Measurements from ENCODE around the gene VSTM1. TPM values are rescaled to one million over a fixed set of nuclear protein-coding genes. Genes with fewer than 3 reads are reported as not detected.

VSTM1 gene
- total RNA-seq, 1 donor: 0.43 TPM

GRCh38 chr19:54095136-54095858, 31.6 kb upstream of the VSTM1 start:
- H3K4me3 ChIP-seq (ENCODE audit: low read depth, low read length): peak overlapping the region; percentile 42
- TF ChIP-seq CTCF (IDR thresholded peaks at IDR 0.05; ENCODE audit: insufficient read depth, low read depth, low read length): no peak
- no peak for DNase-seq (ENCODE audit: low read depth)

GRCh38 chr19:54094426-54095000, 30.8 kb upstream of the VSTM1 start:
- no peak for TF ChIP-seq CTCF (IDR thresholded peaks at IDR 0.05; ENCODE audit: insufficient read depth, low read depth, low read length)
- H3K4me3 ChIP-seq (ENCODE audit: low read depth, low read length): no peak overlapping the region
- no peak for DNase-seq (ENCODE audit: low read depth)

GRCh38 chr19:54084410-54084809, 20.7 kb upstream of the VSTM1 start:
- no peak overlapping the region for H3K4me3 ChIP-seq (ENCODE audit: low read depth, low read length)
- DNase-seq (ENCODE audit: low read depth): no peak
- no peak for TF ChIP-seq CTCF (IDR thresholded peaks at IDR 0.05; ENCODE audit: insufficient read depth, low read depth, low read length)

GRCh38 chr19:54081032-54081431, 17.3 kb upstream of the VSTM1 start, which contains the start of gene TARM1:
Gene TARM1 (minus strand): TSS chr19:54081365. CDS start chr19:54081340, 25 bp downstream.
- no peak for DNase-seq (ENCODE audit: low read depth)
- no peak for TF ChIP-seq CTCF (IDR thresholded peaks at IDR 0.05; ENCODE audit: insufficient read depth, low read depth, low read length)

GRCh38 chr19:54077334-54077733, 13.6 kb upstream of the VSTM1 start:
- DNase-seq (ENCODE audit: low read depth): no peak
- H3K4me3 ChIP-seq (ENCODE audit: low read depth, low read length): no peak overlapping the region
- TF ChIP-seq CTCF (IDR thresholded peaks at IDR 0.05; ENCODE audit: insufficient read depth, low read depth, low read length): no peak

More at GRCh38 chr19:54081032-54081431, 17.3 kb upstream of the VSTM1 start, which contains the start of gene TARM1:
- H3K4me3 ChIP-seq (ENCODE audit: low read depth, low read length): no peak within 1 kb of the TSS

GRCh38 chr19:54074851-54075250, 11.2 kb upstream of the VSTM1 start:
- no peak for TF ChIP-seq CTCF (IDR thresholded peaks at IDR 0.05; ENCODE audit: insufficient read depth, low read depth, low read length)
- no peak for DNase-seq (ENCODE audit: low read depth)
- H3K4me3 ChIP-seq (ENCODE audit: low read depth, low read length): no peak overlapping the region
